H9 (cell line): Measurements from ENCODE around the gene MDH2. TPM values are rescaled to one million over a fixed set of nuclear protein-coding genes. Genes with fewer than 3 reads are reported as not detected.

Experiments
- DNase-seq: peaks from one replicate; pipeline ENCODE4 v3.0.0-alpha.2; 2017
- H2AFZ ChIP-seq: one replicate; pipeline ENCODE4 v1.6.1; 2013; ENCODE audit warnings: mild to moderate bottlenecking, low read length, control low read depth, moderate library complexity
- H2AK5ac ChIP-seq: 2 replicates; pipeline ENCODE4 v1.6.1; 2013; ENCODE audit warnings: low read length, control low read depth, mixed read lengths; ENCODE audit not compliant: insufficient read length
- H2BK120ac ChIP-seq: one replicate; pipeline ENCODE4 v1.6.1; 2013; ENCODE audit warnings: low read depth, mild to moderate bottlenecking, low read length, control low read depth, inconsistent platforms; ENCODE audit not compliant: poor library complexity, severe bottlenecking
- H2BK12ac ChIP-seq: 2 replicates; pipeline ENCODE4 v1.6.1; 2013; ENCODE audit warnings: low read length, control low read depth, mixed read lengths, low read depth; ENCODE audit not compliant: insufficient read length
- H2BK15ac ChIP-seq: 2 replicates; pipeline ENCODE4 v1.6.1; 2013; ENCODE audit warnings: low read depth, low read length, control low read depth
- H2BK20ac ChIP-seq: one replicate; pipeline ENCODE4 v1.6.1; 2013; ENCODE audit warnings: low read depth, mild to moderate bottlenecking, low read length, control low read depth, inconsistent platforms; ENCODE audit not compliant: poor library complexity, severe bottlenecking
- H2BK5ac ChIP-seq: 2 replicates; pipeline ENCODE4 v1.6.1; 2013; ENCODE audit warnings: low read length, control low read depth, mixed read lengths; ENCODE audit not compliant: insufficient read length
- H3K14ac ChIP-seq: 2 replicates; pipeline ENCODE4 v1.6.1; 2013; ENCODE audit warnings: low read length, control low read depth; ENCODE audit not compliant: insufficient read depth
- H3K18ac ChIP-seq: 2 replicates; pipeline ENCODE4 v1.6.1; 2013; ENCODE audit warnings: low read depth, mild to moderate bottlenecking, mixed read lengths, low read length, control low read depth; ENCODE audit not compliant: insufficient read length
- H3K23ac ChIP-seq: 2 replicates; pipeline ENCODE4 v1.6.1; 2013; ENCODE audit warnings: low read length, control low read depth, mixed read lengths, low read depth; ENCODE audit not compliant: insufficient read length
- H3K23me2 ChIP-seq: 2 replicates; pipeline ENCODE4 v1.6.1; 2013; ENCODE audit warnings: low read depth, mild to moderate bottlenecking, mixed read lengths, low read length, control low read depth; ENCODE audit not compliant: insufficient read length, poor library complexity, severe bottlenecking
- H3K27ac ChIP-seq: 2 replicates; pipeline ENCODE4 v1.5.1; 2013; ENCODE audit warnings: low read length, control low read depth, mixed read lengths, low read depth; ENCODE audit not compliant: insufficient read length
- H3K27me3 ChIP-seq: 2 replicates; pipeline ENCODE4 v1.6.1; 2013; ENCODE audit warnings: low read length, control low read depth, inconsistent platforms; ENCODE audit not compliant: insufficient read depth
- H3K4ac ChIP-seq: 2 replicates; pipeline ENCODE4 v1.6.1; 2013; ENCODE audit warnings: low read depth, mild to moderate bottlenecking, control low read depth, inconsistent platforms, low read length, moderate library complexity
- H3K4me1 ChIP-seq: 2 replicates; pipeline ENCODE4 v1.6.1; 2013; ENCODE audit warnings: low read length, control low read depth, inconsistent platforms; ENCODE audit not compliant: insufficient read depth
- H3K4me2 ChIP-seq: 2 replicates; pipeline ENCODE4 v1.6.1; 2013; ENCODE audit warnings: low read length, control low read depth, mixed read lengths; ENCODE audit not compliant: insufficient read length, insufficient read depth
- H3K56ac ChIP-seq: 2 replicates; pipeline ENCODE4 v1.6.1; 2013; ENCODE audit warnings: low read depth, mild to moderate bottlenecking, mixed read lengths, low read length, control low read depth; ENCODE audit not compliant: insufficient read length
- H3K79me1 ChIP-seq: 2 replicates; pipeline ENCODE4 v1.6.1; 2013; ENCODE audit warnings: low read depth, mild to moderate bottlenecking, moderate library complexity, low read length, control low read depth, inconsistent platforms; ENCODE audit not compliant: insufficient read depth, poor library complexity, severe bottlenecking
- H3K79me2 ChIP-seq: 2 replicates; pipeline ENCODE4 v1.6.1; 2013; ENCODE audit warnings: low read length, control low read depth, inconsistent platforms; ENCODE audit not compliant: insufficient read depth
- H3K9ac ChIP-seq: 2 replicates; pipeline ENCODE4 v1.6.1; 2013; ENCODE audit warnings: low read length, control low read depth, mixed read lengths; ENCODE audit not compliant: insufficient read length; ENCODE audit errors: extremely low read depth
- H3K9me3 ChIP-seq: one replicate; pipeline ENCODE4 v1.6.1; 2013; ENCODE audit warnings: low read depth, low read length, inconsistent platforms; ENCODE audit not compliant: control insufficient read depth
- H3T11ph ChIP-seq: one replicate; pipeline ENCODE4 v1.6.1; 2013; ENCODE audit warnings: mild to moderate bottlenecking, low read length, control low read depth, inconsistent platforms
- H4K20me1 ChIP-seq: one replicate; pipeline ENCODE4 v1.6.1; 2013; ENCODE audit not compliant: control insufficient read depth, insufficient read length, insufficient read depth
- H4K5ac ChIP-seq: 2 replicates; pipeline ENCODE4 v1.6.1; 2013; ENCODE audit warnings: low read depth, mild to moderate bottlenecking, mixed read lengths, low read length, control low read depth; ENCODE audit not compliant: insufficient read length
- H4K8ac ChIP-seq: replicated peaks from 2 replicates; pipeline ENCODE4 v1.6.1; 2013; ENCODE audit warnings: low read length, control low read depth, mixed read lengths, low read depth; ENCODE audit not compliant: insufficient read length
- H4K91ac ChIP-seq: 2 replicates; pipeline ENCODE4 v1.6.1; 2013; ENCODE audit warnings: low read depth, mild to moderate bottlenecking, moderate library complexity, mixed read lengths, low read length, control low read depth; ENCODE audit not compliant: insufficient read length
- H3K27ac Mint-ChIP-seq, 3 experiments: 2 replicates in 2 of 3; 3 replicates in 1 of 3; pipeline ENCODE4 v1.8.0; 2020 to 2021; ENCODE audit warnings: mixed read lengths in 3 of 3, mild to moderate bottlenecking in 1 of 3, moderate library complexity in 1 of 3
- H3K27me3 Mint-ChIP-seq: 2 replicates; pipeline ENCODE4 v1.8.0; 2021; ENCODE audit warnings: low read depth, mild to moderate bottlenecking, moderate library complexity, mixed read lengths
- H3K36me3 Mint-ChIP-seq, 3 experiments: 2 replicates in 2 of 3; 3 replicates in 1 of 3; pipeline ENCODE4 v1.8.0; 2020 to 2021; ENCODE audit warnings: low read depth in 3 of 3, mixed read lengths in 3 of 3; ENCODE audit not compliant: insufficient read depth in 1 of 3
- H3K4me1 Mint-ChIP-seq, 2 experiments: 2 replicates each; pipeline ENCODE4 v1.8.0; 2020; ENCODE audit warnings: mixed read lengths in 2 of 2
- H3K4me3 Mint-ChIP-seq, 2 experiments: 2 replicates in 1 of 2; 3 replicates in 1 of 2; pipeline ENCODE4 v1.8.0; 2020 to 2021; ENCODE audit warnings: mild to moderate bottlenecking in 2 of 2, mixed read lengths in 2 of 2, moderate library complexity in 1 of 2
- H3K9me3 Mint-ChIP-seq, 2 experiments: 2 replicates in 1 of 2; 3 replicates in 1 of 2; pipeline ENCODE4 v1.8.0; 2020; ENCODE audit warnings: mild to moderate bottlenecking in 2 of 2, mixed read lengths in 2 of 2, moderate library complexity in 1 of 2
- WGBS: extraction: QIAGEN DNeasy Blood & Tissue Kit; methylation state at CpG from one replicate; pipeline ENCODE4 v1.1.7; 2013; ENCODE audit warnings: missing lambda C conversion rate, low lambda C conversion rate, mixed read lengths; ENCODE audit not compliant: insufficient read length; ENCODE audit errors: extremely low coverage; 5-methylcytosine and 5-hydroxymethylcytosine counted together
- total RNA-seq: library from RNA; stranded (reverse); gene quantifications from 2 replicates; pipeline ENCODE4 v1.2.1, GENCODE V29; 2021
- TF ChIP-seq, protein P1 (sequence below): fragments of 200-600 bp; sonication (generic); conservative IDR thresholded peaks from 3 replicates; pipeline ENCODE4 v1.8.0; 2021; ENCODE audit warnings: antibody characterized with exemption, mild to moderate bottlenecking

Gene MDH2
- total RNA-seq, 1 experiment from 2014 or later = 260 TPM

DNA sequence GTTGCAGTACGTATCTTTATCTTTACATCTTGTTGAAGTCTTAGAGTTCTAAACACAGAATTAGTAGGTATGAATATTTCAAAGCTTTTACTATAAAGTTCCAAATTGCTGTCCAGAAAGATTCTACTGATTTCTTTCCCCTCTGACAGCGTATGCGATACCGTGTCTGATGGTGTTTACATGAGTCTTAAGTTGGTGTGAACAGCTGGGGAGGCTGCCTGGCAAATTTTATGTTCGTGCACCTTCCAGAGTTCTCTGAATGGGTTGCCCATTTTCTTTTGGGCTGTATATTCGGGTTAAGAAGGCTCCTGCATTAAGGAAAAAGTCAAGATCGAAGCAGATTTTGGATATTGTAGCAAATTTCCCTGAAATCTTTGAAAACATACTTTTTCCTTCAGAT is 8.3 kb downstream of the MDH2 start:
- Mint-ChIP-seq H3K27ac (no peak overlapping the region), H3K9me3 (no peaks in the 10 kb centered on the region), H3K4me3 (no peak overlapping the region), H3K36me3 (peaks cover 43 to 63% (median 62%) of the 10 kb centered on the region in 3 experiments; a peak in 6 of 7 replicates), H3K27me3 (no peaks in the 10 kb centered on the region), H3K4me1 (peaks cover 0 to 5% of the 10 kb centered on the region in 2 experiments; a peak in 2 of 4 replicates)
- Histone ChIP-seq H3T11ph (no peak overlapping the region), H2AK5ac (no peak overlapping the region), H3K23ac (no peak overlapping the region), H3K23me2 (no peaks in the 10 kb centered on the region), H2AFZ (no peak overlapping the region), H2BK120ac (no peak overlapping the region), H3K4me1 (no peaks in the 10 kb centered on the region), H4K20me1 (no peaks in the 10 kb centered on the region), H3K27me3 (no peaks in the 10 kb centered on the region), H4K8ac (no peak overlapping the region), H3K9ac (no peak overlapping the region), H3K4me2 (no peak overlapping the region), H2BK12ac (no peak overlapping the region), H3K4ac (no peak overlapping the region), H3K9me3 (no peaks in the 10 kb centered on the region), H2BK15ac (no peak overlapping the region), H3K18ac (no peak overlapping the region), H2BK5ac (no peak overlapping the region), H3K79me1 (peaks cover 5% of the 10 kb centered on the region), H3K56ac (no peak overlapping the region), H3K14ac (no peak overlapping the region), H3K27ac (no peak overlapping the region), H4K5ac (no peak overlapping the region), H3K79me2 (peaks cover 12% of the 10 kb centered on the region; the same call in 1 of the 2 replicates), H4K91ac (no peak overlapping the region), H2BK20ac (no peak overlapping the region)
- no peak for DNase-seq
- TF ChIP-seq, protein P1, sequence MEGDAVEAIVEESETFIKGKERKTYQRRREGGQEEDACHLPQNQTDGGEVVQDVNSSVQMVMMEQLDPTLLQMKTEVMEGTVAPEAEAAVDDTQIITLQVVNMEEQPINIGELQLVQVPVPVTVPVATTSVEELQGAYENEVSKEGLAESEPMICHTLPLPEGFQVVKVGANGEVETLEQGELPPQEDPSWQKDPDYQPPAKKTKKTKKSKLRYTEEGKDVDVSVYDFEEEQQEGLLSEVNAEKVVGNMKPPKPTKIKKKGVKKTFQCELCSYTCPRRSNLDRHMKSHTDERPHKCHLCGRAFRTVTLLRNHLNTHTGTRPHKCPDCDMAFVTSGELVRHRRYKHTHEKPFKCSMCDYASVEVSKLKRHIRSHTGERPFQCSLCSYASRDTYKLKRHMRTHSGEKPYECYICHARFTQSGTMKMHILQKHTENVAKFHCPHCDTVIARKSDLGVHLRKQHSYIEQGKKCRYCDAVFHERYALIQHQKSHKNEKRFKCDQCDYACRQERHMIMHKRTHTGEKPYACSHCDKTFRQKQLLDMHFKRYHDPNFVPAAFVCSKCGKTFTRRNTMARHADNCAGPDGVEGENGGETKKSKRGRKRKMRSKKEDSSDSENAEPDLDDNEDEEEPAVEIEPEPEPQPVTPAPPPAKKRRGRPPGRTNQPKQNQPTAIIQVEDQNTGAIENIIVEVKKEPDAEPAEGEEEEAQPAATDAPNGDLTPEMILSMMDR = no peak
- WGBS = no CpG with 5 or more reads among the region's 7 CpGs
